Posterior cingulate gyrus (tissue), 11 donors: Measurements from ENCODE around the gene CHD9NB.
"Not testable (repeated sequence)": the region's sequence is repeated elsewhere in the genome, so short reads cannot be mapped to it uniquely, and the experiment has no call there.

Experiments used
- DNase-seq, 10 donors: peaks; one replicate each; pipeline versions ENCODE4 v3.0.0 to v3.0.0-alpha.2; 2020 to 2021; ENCODE audit warnings: mixed read lengths in 3 of 10
- intact Hi-C: fragments of 100-400 bp; cut with DNase I; formaldehyde crosslinking; loops from one replicate; pipeline ENCODE4 v1.15.1; 2023

Gene CHD9NB

DNA sequence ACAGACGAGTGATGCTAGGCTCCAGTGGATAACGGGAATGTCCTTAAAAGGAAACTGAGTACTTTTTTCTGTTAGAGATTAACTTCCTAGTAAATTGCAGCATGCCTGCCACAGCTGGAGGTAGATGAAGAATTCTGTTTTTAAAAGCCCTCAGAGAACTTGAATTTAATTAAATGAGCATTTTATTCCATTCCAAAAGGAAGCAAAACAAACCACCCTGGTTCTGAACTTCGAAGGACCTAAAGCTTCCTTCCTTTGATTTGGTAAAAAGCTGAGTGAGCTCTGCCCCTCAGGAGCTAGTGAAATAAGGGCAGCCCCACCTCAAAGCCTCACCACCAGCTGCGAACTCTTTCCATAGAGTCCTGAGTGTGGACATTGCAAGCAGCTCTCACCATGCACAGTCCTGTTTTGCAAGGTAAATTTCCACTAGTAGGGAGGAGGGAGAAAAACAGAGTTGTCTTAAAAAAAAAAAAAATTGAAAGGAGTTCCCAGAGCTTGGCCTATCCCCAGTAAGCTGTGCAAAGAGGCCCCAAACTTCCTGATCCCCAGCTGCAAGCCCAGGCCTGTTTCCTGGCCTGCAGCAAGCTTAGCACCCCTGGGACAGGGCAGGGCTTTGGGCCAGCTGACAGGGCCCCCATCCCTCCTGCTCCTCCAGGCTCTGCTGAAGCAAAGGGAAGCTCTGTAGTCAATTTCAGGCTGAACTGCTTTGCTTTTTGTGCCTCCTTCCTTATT lies 11.2 kb downstream of the CHD9NB start:
- DNase-seq = no peak
- intact Hi-C loops = no loop called here

DNA sequence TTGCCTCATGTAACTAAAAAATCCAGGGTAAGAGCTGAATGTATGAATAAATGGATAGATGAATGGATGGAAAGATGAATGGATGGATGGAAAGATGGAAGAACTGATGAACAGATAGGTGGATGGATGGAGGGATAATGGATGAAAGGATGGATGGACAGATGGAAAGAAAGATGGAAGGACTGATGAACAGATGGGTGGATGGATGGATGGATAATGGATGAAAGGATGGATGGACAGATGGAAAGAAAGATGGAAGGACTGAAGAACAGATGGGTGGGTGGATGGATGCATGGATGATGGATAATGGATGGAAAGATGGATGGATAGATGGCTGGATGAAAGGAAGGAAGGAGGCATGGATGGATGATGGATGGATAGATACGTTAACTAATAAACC lies 11.9 kb downstream of the CHD9NB start:
- no peak for DNase-seq
- intact Hi-C loops = no loop called here

DNA sequence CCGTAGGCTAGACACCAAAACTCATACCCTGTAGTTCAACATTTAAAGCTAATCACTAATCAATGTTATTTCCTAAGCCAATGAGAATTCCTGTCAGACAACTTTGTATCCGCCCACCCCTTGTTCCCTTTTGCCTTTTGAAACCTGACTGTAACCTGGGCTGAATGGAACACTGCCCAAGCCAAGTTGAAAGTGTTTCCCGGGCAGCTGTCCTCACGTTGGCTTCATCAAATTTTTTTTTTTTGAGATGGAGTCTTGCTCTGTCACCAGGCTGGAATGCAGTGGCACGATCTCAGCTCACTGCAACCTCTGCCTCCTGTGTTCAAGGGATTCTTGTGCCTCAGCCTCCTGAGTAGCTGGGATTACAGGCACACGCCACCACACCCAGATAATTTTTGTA lies 16.0 kb downstream of the CHD9NB start:
- DNase-seq, intact Hi-C loops: not testable (repeated sequence)

DNA sequence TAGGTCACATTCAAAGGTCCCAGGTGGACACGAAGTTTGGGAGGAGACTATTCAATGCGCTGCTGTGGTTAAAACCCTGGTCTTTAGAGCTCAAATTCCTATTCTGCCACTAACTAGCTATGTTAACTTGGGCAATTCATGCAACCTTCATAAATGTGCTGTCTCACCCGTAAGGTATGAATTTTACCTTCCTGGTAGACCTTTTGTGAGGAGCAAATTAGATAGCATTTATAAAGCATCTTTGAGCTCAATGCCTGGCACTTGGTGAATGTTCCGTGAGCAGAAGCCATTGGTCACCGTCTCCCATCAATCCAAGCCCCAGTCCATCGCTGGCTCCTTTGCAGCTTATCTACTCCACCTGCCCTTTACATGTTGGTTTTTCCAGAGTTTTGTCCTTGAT lies 16.6 kb downstream of the CHD9NB start:
- intact Hi-C loops = no loop called here
- no peak for DNase-seq

DNA sequence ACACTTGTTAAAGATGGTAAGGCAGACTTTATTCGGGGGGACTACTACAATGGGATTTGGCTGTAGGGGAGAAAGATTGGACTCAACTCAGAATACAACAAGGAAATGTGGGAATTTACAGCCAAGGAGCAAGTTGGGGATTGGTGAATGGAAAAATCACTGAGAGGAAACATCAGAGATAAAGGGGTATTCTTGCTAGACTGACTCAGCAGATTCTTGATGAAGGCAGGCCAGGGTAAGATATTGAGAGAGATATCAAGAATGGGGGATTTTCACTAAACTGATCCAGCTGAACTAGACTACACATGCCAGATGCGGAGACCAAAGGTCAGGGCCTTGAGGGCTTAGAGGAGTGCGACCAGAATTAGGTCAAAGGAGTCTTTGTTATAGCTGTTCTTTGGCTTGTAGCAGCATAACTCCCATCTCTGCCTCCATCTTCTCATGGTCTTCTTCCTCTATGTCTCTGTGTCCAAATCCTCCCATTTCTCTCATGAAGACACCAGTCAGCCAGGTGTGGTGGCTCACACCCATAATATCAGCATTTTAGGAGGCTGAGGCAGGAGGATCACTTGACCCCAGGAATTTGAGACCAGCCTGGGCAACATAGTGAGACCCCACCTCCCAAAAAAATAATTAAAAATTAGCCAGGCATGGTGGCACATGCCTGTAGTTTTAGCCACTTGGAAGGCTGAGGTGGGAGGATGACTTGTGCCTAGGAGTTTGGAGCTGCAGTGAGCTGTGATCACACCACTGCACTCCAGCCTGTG lies 17.3 kb downstream of the CHD9NB start:
- DNase-seq = no peak
- intact Hi-C loops = no loop called here

DNA sequence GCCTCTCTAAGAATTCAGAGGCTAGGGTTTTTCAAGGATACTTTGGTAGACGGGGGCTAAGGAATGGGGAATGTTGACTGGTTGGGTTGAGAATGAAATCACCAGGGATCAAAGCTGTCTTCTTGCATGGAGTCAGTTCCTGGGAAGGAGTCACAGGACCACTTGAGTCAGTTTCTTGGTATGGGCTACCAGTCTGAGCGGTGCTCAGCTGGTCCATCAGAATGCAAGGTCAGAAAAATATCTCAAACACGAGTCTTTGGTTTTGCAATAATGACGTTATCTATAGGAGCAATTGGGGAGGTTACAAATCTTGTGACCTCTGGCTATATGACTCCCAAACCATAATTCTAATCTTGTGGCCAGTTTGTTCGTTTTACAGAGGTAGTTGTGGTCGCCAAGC lies 18.4 kb downstream of the CHD9NB start:
- intact Hi-C loops = no loop called here
- no peak for DNase-seq

DNA sequence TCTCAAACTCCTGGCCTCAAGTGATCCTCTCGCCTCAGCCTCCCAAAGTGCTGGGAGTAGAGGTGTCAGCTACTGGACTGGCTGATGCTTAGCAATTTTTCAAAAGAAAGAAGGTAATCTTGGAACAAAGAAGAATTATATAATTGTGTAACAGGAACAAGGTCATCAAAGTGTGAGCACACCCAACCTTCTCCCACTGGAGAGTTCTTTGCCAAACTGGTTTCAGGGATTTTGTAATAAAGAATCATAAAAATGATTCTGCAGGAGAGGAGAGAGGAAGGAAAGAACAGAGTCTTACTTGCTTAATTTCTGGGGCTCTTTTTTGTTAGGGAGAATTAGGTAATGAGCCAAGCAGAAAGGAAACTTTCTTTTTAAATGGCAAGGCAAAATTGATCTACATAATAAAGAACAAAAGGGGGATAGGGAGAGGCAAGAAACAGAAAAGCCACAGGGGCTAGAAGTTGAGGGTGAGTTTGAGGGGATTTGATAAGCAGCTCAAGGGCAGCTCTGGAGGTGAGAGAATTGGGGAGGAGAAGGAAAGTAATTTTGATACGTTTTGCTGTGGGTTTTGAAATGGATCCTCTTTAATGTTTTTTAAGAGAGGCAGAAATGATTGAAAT lies 21.3 kb downstream of the CHD9NB start:
- no peak for DNase-seq
- intact Hi-C loops = no loop called here

DNA sequence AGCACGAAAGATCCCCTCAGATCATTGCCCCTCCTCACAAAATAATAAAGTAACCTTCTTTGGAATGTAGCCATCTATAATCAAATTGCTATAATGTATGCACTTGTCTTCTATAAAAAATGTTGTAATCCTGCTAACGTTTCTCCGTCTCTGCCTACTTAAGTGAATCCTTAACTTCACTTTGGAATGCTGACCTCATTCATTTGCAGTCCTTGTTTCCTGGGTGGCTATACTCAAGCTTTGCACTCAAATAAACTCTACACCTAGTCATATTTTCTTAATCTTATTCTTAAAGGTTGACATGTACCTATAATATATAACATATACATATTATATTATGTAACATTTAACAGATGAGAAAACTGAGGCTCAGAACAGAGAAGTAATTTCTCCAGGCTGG lies 22.7 kb downstream of the CHD9NB start:
- intact Hi-C loops = loop anchor here (10.0 kb wide), 1 partner anchor 115 kb away; no protein-coding TSS in a partner anchor
- no peak for DNase-seq

DNA sequence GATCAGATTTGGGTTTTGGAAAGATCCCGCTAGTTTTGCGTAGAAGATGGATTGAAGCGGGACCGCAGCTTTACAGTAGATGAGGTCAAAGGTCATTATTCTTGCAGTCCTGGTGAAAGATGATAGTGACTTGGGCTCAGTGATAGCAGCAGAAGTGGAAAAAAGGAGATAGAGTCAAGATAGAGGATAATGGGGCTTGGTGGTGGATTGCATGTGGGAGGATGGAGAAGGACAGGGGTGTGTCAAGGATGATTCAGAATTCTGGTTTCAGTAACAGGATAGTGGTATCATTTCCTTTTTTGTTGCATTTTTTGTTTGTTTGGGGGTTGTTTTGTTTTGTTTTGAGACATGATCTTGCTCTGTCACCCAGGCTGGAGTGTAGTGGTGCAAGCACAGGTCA lies 28.7 kb downstream of the CHD9NB start:
- no peak for DNase-seq
- intact Hi-C loops = loop anchor here (5.0 to 10.0 kb wide), 2 partner anchors 109 to 832 kb away; no protein-coding TSS in a partner anchor

DNA sequence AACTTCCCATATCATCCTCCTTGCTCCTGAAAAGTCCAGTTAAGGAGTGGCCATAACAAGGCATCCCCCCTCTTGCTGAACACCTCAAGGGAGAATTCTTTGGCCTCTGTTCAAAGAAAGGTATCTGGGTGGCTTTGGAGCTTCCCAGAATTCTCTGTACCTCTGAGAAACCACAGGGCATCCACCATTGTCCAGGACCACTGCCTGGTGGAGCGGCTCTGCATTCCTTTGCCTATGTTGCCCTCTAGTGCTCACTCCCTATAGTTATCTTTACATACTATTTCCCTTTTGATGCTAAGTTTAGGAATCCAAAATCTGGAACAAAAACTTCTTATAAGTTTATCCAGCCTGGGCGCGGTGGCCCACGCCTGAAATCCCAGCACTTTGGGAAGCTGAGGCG lies 30.3 kb downstream of the CHD9NB start:
- intact Hi-C loops = loop anchor here (2.0 to 10.0 kb wide), 3 partner anchors 108 to 954 kb away; no protein-coding TSS in a partner anchor
- peak in 8 of 10 donors; percentile 20 to 87 (median 44) for DNase-seq

DNA sequence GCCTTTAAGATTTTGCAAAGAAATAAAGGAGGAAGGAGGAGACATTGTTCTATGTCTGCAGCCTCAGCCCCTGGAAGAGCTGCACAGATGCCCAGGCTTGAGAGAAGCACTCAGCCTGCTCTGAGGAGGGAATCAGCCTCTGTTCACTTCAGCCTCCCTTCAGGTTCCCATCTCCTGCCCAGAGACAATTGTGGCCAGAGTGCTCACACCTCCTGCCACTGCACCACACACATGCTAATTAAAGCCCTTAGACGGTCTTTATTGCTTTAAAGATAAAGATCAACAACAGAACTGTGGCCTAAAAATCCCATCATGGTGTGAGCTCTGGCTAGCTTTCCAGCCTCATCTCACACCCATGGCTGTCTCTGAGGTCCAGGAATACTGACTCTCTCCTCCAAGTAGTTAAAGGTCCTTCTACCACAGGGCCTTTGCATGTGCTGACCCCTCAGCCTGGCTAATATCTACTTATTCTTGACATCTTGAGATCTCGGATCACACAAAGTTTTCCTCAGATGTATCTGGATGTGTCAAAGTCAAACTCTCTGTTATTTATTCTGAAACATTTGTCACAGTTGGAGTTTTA lies 33.8 kb downstream of the CHD9NB start:
- DNase-seq = no peak
- intact Hi-C loops = no loop called here

DNA sequence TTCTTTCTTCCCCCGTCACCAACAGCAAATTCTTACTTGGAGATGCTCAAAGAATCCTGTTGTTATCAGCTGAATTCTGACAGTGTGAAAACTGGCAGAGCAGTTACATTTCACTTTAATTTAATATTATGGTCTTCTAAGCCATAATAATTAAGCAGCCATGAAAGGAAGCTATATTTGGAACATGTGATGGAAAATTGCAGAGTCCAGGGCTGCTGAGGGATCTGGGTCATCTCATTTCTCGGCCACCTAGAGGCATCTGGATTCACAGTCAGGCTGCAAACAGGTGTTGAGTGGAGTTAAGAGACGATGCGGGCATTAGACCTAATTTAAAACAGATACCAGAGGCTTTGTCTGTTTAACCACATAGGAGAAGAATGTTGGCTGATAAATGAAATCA lies 38.4 kb downstream of the CHD9NB start:
- DNase-seq = no peak
- intact Hi-C loops = no loop called here

DNA sequence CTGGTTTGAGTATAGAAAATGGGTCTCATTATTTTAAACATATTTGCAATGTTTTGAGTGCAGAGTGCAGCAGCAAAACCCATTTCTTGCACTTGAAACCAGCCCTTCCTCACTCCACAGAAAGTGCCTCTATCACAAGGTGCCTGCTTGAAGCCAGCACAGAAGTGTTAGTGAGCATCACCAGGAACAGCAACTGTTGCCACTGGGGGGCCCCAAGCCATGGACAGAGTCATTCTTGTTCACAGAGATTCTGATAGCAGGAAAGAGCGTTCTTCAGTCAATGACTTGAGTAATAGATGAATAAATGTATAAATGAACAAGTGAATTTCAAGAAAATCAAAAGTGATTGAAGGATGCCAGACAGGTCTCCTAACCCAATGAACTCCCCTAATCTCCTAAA lies 45.6 kb downstream of the CHD9NB start:
- intact Hi-C loops = no loop called here
- DNase-seq = no peak

DNA sequence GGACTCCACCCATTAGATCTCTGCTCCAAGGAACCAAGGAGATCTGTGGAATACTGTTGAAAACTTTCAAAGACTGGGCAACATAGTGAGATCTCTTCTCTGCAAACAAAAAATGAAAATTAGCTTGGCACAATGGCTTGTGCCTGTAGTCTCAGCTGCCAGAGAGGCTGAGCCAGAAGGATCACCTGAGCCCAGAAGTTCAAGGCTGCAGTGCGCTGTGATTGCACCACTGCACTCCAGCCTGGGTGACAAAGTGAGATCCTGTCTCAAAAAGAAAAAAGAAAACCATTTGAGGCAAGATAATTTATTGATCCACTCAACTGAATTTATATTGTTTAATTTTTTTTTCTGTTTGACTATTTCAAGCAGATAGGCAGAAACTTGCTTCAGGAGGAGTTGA lies 54.8 kb downstream of the CHD9NB start:
- intact Hi-C loops = no loop called here

DNA sequence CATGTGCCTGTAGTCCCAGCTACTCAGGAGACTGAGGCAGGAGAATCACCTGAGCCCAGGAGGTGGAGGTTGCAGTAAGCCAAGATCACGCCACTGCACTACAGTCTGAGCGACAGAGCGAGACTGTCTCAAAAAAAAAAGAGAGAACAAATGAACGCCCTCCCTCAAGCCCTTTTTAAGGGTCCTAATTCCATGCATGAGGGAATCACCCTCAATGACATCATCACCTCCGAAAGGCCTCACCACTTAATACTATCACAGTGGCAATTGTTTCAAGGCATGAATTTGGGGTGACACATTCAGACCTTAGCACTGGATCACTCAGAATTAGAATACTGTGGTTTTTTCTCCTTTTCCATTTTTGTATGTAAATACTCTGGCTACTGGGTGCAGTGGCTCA lies 57.8 kb downstream of the CHD9NB start:
- intact Hi-C loops = no loop called here
- DNase-seq = no peak

More for the DNA sequence above, 54.8 kb downstream of the CHD9NB start:
- no peak for DNase-seq

DNA sequence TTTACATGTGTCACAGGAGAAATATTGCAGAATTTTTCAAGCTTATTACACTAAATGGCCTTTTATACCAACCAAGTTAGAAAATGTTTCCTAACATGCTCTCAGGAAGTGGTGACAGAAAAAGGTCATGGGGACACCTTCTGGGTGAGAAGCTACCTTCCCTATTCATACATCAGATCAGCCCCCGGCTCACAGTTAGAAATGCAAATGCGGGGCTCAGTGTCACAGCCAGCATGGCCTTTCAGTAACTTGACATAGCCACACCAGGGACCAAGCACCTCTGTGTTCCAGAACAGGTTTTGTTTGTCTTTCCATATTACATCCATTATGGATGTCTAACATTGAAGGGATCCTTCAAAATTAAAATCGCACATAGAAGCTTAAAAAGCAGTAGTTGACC lies 59.5 kb downstream of the CHD9NB start:
- no peak for DNase-seq
- intact Hi-C loops = no loop called here

DNA sequence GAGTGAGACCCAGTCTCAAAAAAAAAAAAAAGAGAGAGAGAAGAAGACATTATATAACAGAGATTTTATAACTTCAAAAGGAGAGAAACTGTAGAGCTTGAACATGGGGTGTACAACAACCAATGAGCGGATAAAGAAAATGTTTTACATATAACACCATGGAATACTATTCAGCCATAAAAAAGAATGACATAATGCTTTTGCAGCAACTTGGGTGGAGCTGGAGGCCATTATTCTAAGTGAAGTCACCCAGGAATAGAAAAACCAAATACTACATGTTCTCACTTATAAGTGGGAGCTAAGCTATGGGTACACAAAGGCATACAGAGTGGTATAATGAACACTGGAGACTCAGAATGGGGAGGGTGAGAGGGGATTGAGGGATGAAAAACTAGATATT lies 61.1 kb downstream of the CHD9NB start:
- intact Hi-C loops = no loop called here
- DNase-seq = no peak
